HCT116 (cell line): ENCODE data around the gene INSL3. TPM values are rescaled to one million over a fixed set of nuclear protein-coding genes. Genes with fewer than 3 reads are reported as not detected.

Experiments used
- ATAC-seq: fragments of 200-7000 bp; cut with Tn5 transposase; 2 replicates; pipeline ENCODE4 v1.9.1; 2020; ENCODE audit warnings: mild to moderate bottlenecking, moderate library complexity
- BruUV-seq: library from RNA; stranded (reverse); fragments of 400-500 nt; replicated peaks from 2 replicates; lab custom pipeline; 2021; lab: Mats Ljungman, UMichigan
- CTCF ChIA-PET: fragments of 300-600 bp; sonication (Branson Sonifier 250); formaldehyde crosslinking; loops from one replicate; lab custom pipeline; 2021; ENCODE audit warnings: antibody characterized with exemption; lab: Charles Lee
- POLR2A ChIA-PET: fragments of 300-600, 350-600 bp; sonication (Branson Sonifier 250); formaldehyde crosslinking; loops from one replicate; lab custom pipeline; 2021; ENCODE audit warnings: antibody characterized with exemption; lab: Charles Lee
- RAD21 ChIA-PET, 2 experiments: fragments of 300-600 bp; sonication (Branson Sonifier 250); formaldehyde crosslinking; loops; one replicate each; lab custom pipeline; 2023; ENCODE audit warnings: low total read pairs in 2 of 2; ENCODE audit not compliant: uncharacterized antibody in 2 of 2, unreplicated experiment in 2 of 2, low non-redundant PET in 1 of 2; lab: Charles Lee
- DNase-seq: peaks from one replicate; pipeline ENCODE4 v3.0.0-alpha.2; 2010; ENCODE audit warnings: low read depth, low spot score
- H2AFZ ChIP-seq: fragments of 200-600 bp; shearing (Covaris generic), sonication (generic); 2 replicates; pipeline ENCODE4 v1.6.1; 2017; ENCODE audit warnings: low read depth, mixed run types, mixed read lengths, antibody characterized with exemption, low read length; ENCODE audit not compliant: poor library complexity, severe bottlenecking
- H3K27ac ChIP-seq: 2 replicates; pipeline ENCODE4 v1.5.1; 2012; ENCODE audit warnings: low read depth, low read length
- H3K27me3 ChIP-seq: fragments of 200-600 bp; sonication (generic); 2 replicates; pipeline ENCODE4 v1.6.1; 2016; ENCODE audit warnings: mixed run types, low read length, mixed read lengths; ENCODE audit not compliant: insufficient read depth
- H3K36me3 ChIP-seq, 2 experiments: fragments of 200-500 bp in 1 of 2; fragments of 200-600 bp in 1 of 2; sonication (Bioruptor generic) in 1 of 2; sonication (generic) in 1 of 2; 2 replicates each; pipeline versions ENCODE4 v1.5.1 to v1.6.1; 2014 to 2016; ENCODE audit warnings: low read length in 2 of 2, inconsistent platforms in 1 of 2, mixed read lengths in 1 of 2, mixed run types in 1 of 2; ENCODE audit not compliant: insufficient read depth in 2 of 2, control insufficient read depth in 1 of 2
- H3K4me1 ChIP-seq, 2 experiments: fragments of 200-600 bp in 1 of 2; sonication (generic) in 1 of 2; 2 replicates each; pipeline versions ENCODE4 v1.5.1 to v1.6.1; 2012 to 2017; ENCODE audit warnings: low read length in 2 of 2, inconsistent platforms in 1 of 2, mild to moderate bottlenecking in 1 of 2, mixed read lengths in 1 of 2, mixed run types in 1 of 2, moderate library complexity in 1 of 2; ENCODE audit not compliant: insufficient read depth in 2 of 2, control insufficient read depth in 1 of 2
- H3K4me2 ChIP-seq: fragments of 200-600 bp; sonication (generic); 2 replicates; pipeline ENCODE4 v1.6.1; 2017; ENCODE audit warnings: mixed run types, low read length, mixed read lengths
- H3K4me3 ChIP-seq, 2 experiments: fragments of 200-600 bp in 1 of 2; sonication (generic) in 1 of 2; replicated peaks in 1 of 2; 2 replicates each; pipeline ENCODE4 v1.5.1; 2011 to 2016; ENCODE audit warnings: low read length in 2 of 2, control low read depth in 1 of 2, low read depth in 1 of 2, mild to moderate bottlenecking in 1 of 2, mixed read lengths in 1 of 2, mixed run types in 1 of 2
- H3K79me2 ChIP-seq: fragments of 200-600 bp; sonication (generic); 2 replicates; pipeline ENCODE4 v1.6.1; 2017; ENCODE audit warnings: mild to moderate bottlenecking, mixed run types, low read length, moderate library complexity, mixed read lengths; ENCODE audit not compliant: insufficient read depth
- H3K9ac ChIP-seq: fragments of 200-600 bp; sonication (generic); 2 replicates; pipeline ENCODE4 v1.6.1; 2016; ENCODE audit warnings: low read length, mixed read lengths
- H3K9me2 ChIP-seq: fragments of 200-600 bp; sonication (generic), shearing (Covaris generic); 2 replicates; pipeline ENCODE4 v1.6.1; 2017; ENCODE audit warnings: mixed run types, mild to moderate bottlenecking, moderate library complexity; ENCODE audit not compliant: insufficient read depth
- H3K9me3 ChIP-seq, 2 experiments: fragments of 200-500 bp in 1 of 2; fragments of 200-600 bp in 1 of 2; sonication (Bioruptor generic) in 1 of 2; sonication (generic) in 1 of 2; 2 replicates each; pipeline ENCODE4 v1.6.1; 2014 to 2017; ENCODE audit warnings: low read length in 2 of 2, mixed read lengths in 2 of 2, inconsistent platforms in 1 of 2, low read depth in 1 of 2, mild to moderate bottlenecking in 1 of 2, mixed run types in 1 of 2, moderate library complexity in 1 of 2; ENCODE audit not compliant: control insufficient read depth in 1 of 2, insufficient read depth in 1 of 2
- H4K20me1 ChIP-seq: fragments of 200-600 bp; sonication (generic), shearing (Covaris generic); 2 replicates; pipeline ENCODE4 v1.6.1; 2017; ENCODE audit warnings: mixed run types, mild to moderate bottlenecking, moderate library complexity; ENCODE audit not compliant: insufficient read depth
- ATF3 ChIP-seq: IDR thresholded peaks from 2 replicates; pipeline ENCODE4 v1.6.1; 2012
- CBX3 ChIP-seq: IDR thresholded peaks from 2 replicates; pipeline ENCODE4 v1.6.1; 2012; ENCODE audit warnings: low read depth
- CEBPB ChIP-seq: IDR thresholded peaks from 2 replicates; pipeline ENCODE4 v1.6.1; 2012; ENCODE audit warnings: low read depth
- ELF1 ChIP-seq: IDR thresholded peaks from 2 replicates; pipeline ENCODE4 v1.6.1; 2012; ENCODE audit warnings: low read depth, borderline replicate concordance
- EZH2 ChIP-seq: fragments of 200-600 bp; sonication (generic); IDR thresholded peaks from 2 replicates; pipeline ENCODE4 v1.6.1; 2017; ENCODE audit warnings: antibody characterized with exemption, mixed run types
- EZH2phosphoT487 ChIP-seq: fragments of 200-600 bp; IDR thresholded peaks from 2 replicates; pipeline ENCODE4 v1.6.1; 2018; ENCODE audit warnings: antibody characterized with exemption, borderline replicate concordance
- FOSL1 ChIP-seq: IDR thresholded peaks from 2 replicates; pipeline ENCODE4 v1.6.1; 2012; ENCODE audit warnings: low read depth
- JUND ChIP-seq: IDR thresholded peaks from 2 replicates; pipeline ENCODE4 v1.6.1; 2012
- POLR2A ChIP-seq: IDR thresholded peaks from 2 replicates; pipeline ENCODE4 v1.7.0; 2011; ENCODE audit warnings: borderline replicate concordance; ENCODE audit not compliant: insufficient read depth, insufficient read length; ENCODE audit errors: extremely low read depth
- POLR2AphosphoS5 ChIP-seq: IDR thresholded peaks from 2 replicates; pipeline ENCODE4 v1.6.1; 2011; ENCODE audit warnings: mild to moderate bottlenecking, low read depth, low read length, moderate library complexity
- RAD21 ChIP-seq: IDR thresholded peaks from 2 replicates; pipeline ENCODE4 v1.6.1; 2012; ENCODE audit warnings: low read depth, mild to moderate bottlenecking
- REST ChIP-seq: IDR thresholded peaks from 2 replicates; pipeline ENCODE4 v1.6.1; 2012; ENCODE audit warnings: low read depth
- SIN3A ChIP-seq: IDR thresholded peaks from 2 replicates; pipeline ENCODE4 v1.6.1; 2012; ENCODE audit warnings: low read depth
- SP1 ChIP-seq: IDR thresholded peaks from 2 replicates; pipeline ENCODE4 v1.6.1; 2012; ENCODE audit warnings: low read depth
- YY1 ChIP-seq: IDR thresholded peaks from 2 replicates; pipeline ENCODE4 v1.6.1; 2011; ENCODE audit warnings: low read length, low read depth, moderate library complexity, mild to moderate bottlenecking; ENCODE audit not compliant: insufficient replicate concordance; ENCODE audit errors: extremely low read depth
- ZBTB33 ChIP-seq: IDR thresholded peaks from 2 replicates; pipeline ENCODE4 v1.6.1; 2011; ENCODE audit warnings: mild to moderate bottlenecking, low read length, moderate library complexity; ENCODE audit not compliant: insufficient replicate concordance; ENCODE audit errors: extremely low read depth
- ZFX ChIP-seq: fragments of 450-650 bp; IDR thresholded peaks from 2 replicates; pipeline ENCODE4 v1.6.1; 2017
- ZNF274 ChIP-seq: fragments of 200-500 bp; sonication (Bioruptor generic); IDR thresholded peaks from 2 replicates; pipeline ENCODE4 v1.6.1; 2014; ENCODE audit warnings: mild to moderate bottlenecking, low read depth, low read length, inconsistent platforms
- intact Hi-C: fragments of 100-400 bp; cut with micrococcal nuclease; formaldehyde crosslinking; loops from 2 replicates; pipeline ENCODE4 v1.10.0; 2022
- total RNA-seq: library from RNA; stranded (reverse); gene quantifications from one replicate; pipeline ENCODE4 v1.2.1, GENCODE V29; 2021; ENCODE audit not compliant: unreplicated experiment

Gene INSL3
- total RNA-seq, 1 experiment from 2014 or later, result 0.96 TPM

- ATAC-seq (no peak), DNase-seq (no peak)
- no TSS peak for BruUV-seq
- Histone ChIP-seq H3K27ac (no peak overlapping the region), H3K4me3 (no peak overlapping the region), H3K9me2 (no peaks in the 10 kb centered on the region), H3K27me3 (no peaks in the 10 kb centered on the region), H3K79me2 (no peaks in the 10 kb centered on the region), H4K20me1 (no peaks in the 10 kb centered on the region), H3K9ac (no peak overlapping the region), H3K4me1 (peaks cover 8 to 25% of the 10 kb centered on the region in 2 experiments; a peak in 3 of 4 replicates), H3K4me2 (no peak overlapping the region), H3K9me3 (no peaks in the 10 kb centered on the region), H3K36me3 (no peaks in the 10 kb centered on the region), H2AFZ (no peak overlapping the region)
- ChIA-PET POLR2A (interaction anchor here (0.7 to 1.9 kb wide), 3 partner anchors 23 to 87 kb away, joined by 3 to 5 read pairs (median 4); no protein-coding TSS in a partner anchor), RAD21 (no interaction called here), CTCF (interaction anchor here (0.9 kb wide), 1 partner anchor 426 kb away, joined by 3 read pairs; no protein-coding TSS in a partner anchor)
- no peak for TF ChIP-seq ELF1
- TF ChIP-seq POLR2AphosphoS5, result no peak
- TF ChIP-seq RAD21, result no peak
- no peak for TF ChIP-seq SP1
- no peak for TF ChIP-seq SIN3A
- TF ChIP-seq ATF3, result no peak
- TF ChIP-seq YY1, result no peak
- TF ChIP-seq ZFX, result no peak
- no peak for TF ChIP-seq JUND
- TF ChIP-seq EZH2, result no peak
- no peak for TF ChIP-seq EZH2phosphoT487
- no peak for TF ChIP-seq FOSL1
- TF ChIP-seq CEBPB, result no peak
- no peak for TF ChIP-seq ZNF274
- TF ChIP-seq ZBTB33, result no peak
- no peak for TF ChIP-seq POLR2A
- no peak for TF ChIP-seq REST
- no peak for TF ChIP-seq CBX3
- intact Hi-C loops, result no loop called here
Measured at GRCh38 chr19:17854061-17854460, 32.7 kb upstream of the INSL3 start.
